Left colon (tissue), 2 donors: Measurements from ENCODE around the gene TRPM2. TPM values are rescaled to one million over a fixed set of nuclear protein-coding genes. Genes with fewer than 3 reads are reported as not detected.

Experiments
- ATAC-seq: fragments of 200-7000 bp; cut with Tn5 transposase; one replicate; pipeline ENCODE4 v1.9.1; 2020; ENCODE audit warnings: mild to moderate bottlenecking, moderate library complexity
- DNase-seq, 2 donors: peaks; one replicate each; pipeline ENCODE4 v3.0.0-alpha.2; 2020
- intact Hi-C, 2 donors: fragments of 100-400 bp; cut with DNase I in 1 of 2; cut with micrococcal nuclease in 1 of 2; formaldehyde crosslinking; loops; one replicate each; pipeline versions ENCODE4 v1.11.2 to v1.14.0; 2022; cut with DNase I, micrococcal nuclease
- total RNA-seq, 2 donors: library from RNA; stranded (reverse); fragmentation: NEBNext Ultra II Directional; extraction: Animal tissue kit (Norgen Biotek cat#: 25700); gene quantifications; one replicate each; pipeline ENCODE4 v1.2.1, GENCODE V29; 2021
- donor health status: DM: no; HTN: no; CAD: no.
- donor health status: DM: yes; HTN: yes; CAD: no.

The TRPM2 gene
- total RNA-seq, 2 donors from 2014 or later = 3.3 to 5.4 TPM

DNA sequence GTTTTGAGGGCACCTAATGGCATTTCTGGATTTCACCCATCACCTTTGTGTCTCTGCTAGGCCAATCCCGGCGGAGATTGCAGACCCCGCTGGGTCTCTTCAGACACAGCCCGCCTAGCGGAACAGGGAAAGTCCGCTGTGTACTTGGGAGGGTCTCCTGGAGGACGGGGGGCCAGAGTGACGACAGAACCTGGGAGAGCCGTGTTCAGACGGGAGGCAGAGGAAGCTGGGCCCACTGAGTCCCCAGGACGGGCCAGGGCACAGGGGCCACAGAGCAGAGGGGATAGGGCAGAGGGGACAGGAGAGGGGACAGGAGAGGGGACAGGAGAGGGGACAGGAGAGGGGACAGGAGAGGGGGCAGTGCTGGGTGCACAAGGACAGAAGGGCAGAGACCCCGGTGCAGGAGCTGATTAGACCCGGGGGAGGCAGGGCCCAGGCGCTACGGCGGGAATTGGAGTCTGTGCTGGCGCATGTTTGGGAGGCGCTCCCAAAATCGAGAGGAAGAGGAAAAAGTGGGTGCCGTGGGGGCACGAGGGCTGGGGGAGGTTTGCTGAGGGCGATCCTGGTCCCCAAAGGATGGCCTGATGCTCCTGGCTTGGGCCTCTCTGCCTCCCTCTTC, 12.7 kb downstream of the TRPM2 start:
- intact Hi-C loops = no loop called here
- DNase-seq = no peak
- no peak for ATAC-seq

DNA sequence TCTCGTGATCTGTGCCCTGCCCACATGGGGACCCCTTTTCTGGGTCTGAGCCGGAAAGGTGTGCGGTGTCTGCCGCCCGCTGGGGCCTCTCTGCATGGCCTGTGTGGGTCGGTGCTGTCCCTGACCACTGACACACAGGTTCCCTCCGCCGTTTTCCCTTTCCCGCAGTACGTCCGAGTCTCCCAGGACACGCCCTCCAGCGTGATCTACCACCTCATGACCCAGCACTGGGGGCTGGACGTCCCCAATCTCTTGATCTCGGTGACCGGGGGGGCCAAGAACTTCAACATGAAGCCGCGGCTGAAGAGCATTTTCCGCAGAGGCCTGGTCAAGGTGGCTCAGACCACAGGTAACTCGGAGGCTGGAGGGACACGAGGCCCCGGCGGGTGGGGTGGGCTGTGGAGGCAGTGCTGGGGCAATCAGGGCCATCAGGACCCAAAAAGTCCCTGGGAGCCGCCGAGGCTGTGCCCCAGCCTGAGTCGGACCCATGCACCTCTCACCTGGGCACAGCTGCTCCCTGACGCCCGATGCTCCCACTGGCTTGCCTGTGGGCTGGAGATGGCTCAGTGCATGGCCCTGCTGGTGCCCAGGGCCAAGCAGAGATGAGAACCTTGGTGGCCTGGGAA, 13.3 kb downstream of the TRPM2 start:
- intact Hi-C loops = no loop called here
- no peak for DNase-seq
- ATAC-seq = no peak

DNA sequence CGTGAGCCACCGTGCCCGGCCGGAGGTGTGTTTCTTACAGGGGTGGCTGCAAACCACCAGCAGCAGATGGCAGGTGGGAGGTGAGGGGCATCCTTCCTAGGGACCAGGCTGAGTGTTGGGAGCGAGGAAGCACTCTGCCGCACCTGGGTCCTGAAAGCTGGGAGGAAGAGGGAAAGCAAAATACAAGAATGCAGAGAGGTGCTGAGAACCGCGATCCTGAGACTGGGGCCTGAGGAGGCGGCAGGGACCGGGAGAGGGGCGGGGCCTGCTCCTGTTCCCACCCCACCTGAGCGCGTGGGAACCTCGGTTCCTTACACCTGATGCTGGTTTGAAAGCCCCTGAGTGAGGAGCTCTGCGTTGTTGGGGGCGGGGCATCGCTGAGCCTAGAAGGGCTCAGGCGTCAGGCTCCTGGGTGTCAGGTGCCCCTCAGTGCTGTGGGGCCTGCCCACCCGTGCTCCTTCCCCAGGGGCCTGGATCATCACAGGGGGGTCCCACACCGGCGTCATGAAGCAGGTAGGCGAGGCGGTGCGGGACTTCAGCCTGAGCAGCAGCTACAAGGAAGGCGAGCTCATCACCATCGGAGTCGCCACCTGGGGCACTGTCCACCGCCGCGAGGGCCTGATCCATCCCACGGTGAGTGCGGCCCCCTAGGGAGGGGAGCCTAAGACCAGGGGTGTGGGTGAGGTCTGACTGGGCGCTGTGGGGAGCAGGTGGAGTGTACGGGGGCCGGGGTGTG, 15.5 kb downstream of the TRPM2 start:
- intact Hi-C loops = no loop called here
- ATAC-seq = no peak
- peak in 1 of 2 donors; percentile 23 for DNase-seq

DNA sequence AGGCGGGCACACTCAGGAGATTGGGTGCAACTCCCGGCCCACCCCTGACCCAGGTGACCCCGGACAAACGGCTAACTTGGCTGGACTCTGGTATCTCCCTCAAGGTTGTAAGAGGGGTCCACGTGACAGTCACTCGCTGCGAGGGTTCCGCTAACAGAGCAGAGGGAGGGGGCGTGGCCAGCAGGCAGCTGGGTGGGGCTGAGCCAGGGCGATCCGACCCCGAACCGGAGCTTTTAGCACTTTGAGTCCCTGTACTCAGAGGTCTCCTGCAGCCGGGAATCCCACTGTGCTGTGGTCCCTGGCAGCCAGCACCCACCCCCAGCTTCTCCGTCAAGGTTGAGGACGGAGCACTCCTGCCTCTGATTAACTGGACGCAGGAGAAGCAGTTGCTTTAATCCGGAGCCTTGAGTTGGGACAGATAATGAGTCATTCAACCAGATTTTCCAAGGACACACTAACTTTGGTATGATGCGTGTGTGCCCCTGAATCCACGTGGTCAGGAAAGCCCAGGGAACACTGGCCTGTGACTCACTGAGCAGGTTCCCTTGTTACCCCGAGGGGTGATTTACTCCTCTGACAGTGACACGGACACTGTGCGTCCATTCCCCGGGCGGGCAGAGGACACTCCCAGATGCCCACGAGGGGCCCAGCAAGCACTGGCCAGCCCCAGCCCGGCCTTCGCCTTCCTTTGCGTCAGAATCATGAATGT, 16.8 kb downstream of the TRPM2 start:
- intact Hi-C loops = no loop called here
- ATAC-seq (peak; percentile 68), DNase-seq (peak; percentile 12 to 54)

DNA sequence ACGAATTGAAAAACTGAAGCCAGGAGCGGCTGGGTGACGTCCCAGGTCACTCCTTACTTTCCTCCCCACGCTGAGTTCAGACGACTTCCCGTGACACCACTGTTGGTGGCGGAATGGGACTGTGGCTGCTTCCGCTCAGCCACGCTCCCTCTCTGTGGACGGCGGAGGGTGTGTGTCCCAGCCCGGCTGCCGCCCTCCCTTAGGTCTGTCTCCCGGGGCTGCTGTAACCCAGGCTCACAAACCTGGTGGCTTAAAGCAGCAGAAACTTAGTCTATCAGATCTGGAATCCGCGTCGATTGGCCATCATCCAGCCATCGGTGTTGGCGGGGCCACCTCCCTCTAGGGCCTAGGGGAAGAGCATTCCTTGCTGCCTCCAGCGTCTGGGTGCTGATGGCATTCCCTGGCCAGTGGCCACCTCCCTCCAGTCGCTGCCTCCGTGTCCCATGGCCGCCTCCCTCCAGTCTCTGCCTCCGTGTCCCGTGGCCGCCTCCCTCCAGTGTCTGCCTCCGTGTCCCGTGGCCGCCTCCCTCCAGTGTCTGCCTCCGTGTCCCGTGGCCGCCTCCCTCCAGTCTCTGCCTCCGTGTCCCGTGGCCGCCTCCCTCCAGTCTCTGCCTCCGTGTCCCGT, 17.5 kb downstream of the TRPM2 start:
- ATAC-seq (no peak), DNase-seq (no peak)
- intact Hi-C loops = no loop called here

DNA sequence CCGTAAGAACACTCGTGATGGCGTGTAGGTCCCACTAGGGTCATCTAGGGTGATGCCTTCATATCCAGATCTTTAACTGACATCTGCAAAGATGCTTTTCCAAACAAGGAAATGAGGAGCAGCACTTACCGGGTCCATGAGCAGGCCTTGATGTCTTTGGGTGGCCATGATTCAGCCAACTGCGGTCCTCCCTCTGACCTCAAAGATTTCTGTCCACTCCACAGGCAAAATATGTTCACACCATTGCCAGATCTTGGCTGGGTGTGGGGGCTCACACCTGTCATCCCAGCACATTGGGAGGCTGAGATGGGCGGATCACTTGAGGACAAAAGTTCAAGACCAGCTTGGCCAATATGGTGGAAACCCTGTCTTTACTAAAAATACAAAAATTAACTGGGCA, 18.2 kb downstream of the TRPM2 start:
- intact Hi-C loops = no loop called here
- ATAC-seq (no peak), DNase-seq (no peak)

DNA sequence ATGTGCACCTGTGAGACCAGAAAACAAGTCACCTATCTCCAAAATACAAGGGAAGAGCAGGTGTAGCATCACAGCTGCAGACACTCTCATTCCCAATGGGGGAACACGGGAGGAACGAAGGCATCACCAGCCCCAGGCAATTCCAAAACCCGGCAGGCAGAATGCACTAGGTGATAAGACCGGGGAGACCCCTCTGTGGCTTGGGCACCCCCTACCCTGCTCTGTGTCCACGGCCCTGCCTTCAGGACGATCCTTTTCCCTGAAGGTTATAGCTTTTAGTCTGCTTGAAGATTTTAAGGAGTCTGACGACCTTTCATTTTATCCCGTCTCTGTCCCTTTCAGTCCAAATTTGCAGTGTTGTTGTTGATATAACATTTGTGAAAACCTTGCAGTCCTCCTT, 19.2 kb downstream of the TRPM2 start:
- DNase-seq (no peak), ATAC-seq (no peak)
- intact Hi-C loops = no loop called here

DNA sequence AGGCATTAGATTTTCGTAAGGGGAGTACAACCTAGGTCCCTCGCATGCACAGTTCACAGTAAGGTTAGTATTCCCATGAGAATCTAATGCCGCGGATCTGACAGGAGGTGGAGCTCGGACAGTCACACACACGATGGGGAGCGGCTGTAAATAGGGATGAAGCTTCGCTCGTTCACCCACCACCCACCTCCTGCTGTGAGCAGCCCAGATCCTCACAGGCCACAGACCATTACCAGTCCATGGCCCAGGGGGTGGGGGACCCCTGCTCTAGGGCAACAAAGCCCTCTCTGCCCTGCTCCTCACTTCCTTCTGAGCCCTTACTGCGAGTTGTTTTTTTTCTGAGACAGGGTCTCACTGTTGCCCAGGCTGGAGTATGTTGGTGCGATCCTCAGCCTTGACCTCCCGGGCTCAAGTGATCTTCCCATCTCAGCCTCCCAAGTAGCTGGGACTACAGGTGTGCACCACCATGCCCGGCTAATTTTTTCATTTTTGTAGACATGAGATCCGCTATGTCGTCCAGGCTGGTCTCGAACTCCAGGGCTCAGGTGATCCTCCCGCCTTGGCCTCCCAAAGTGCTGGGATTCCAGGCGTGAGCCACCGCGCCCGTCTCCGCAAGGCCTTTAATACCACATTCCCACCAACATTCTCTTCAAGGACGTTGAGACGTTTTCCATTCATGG, 21.3 kb downstream of the TRPM2 start:
- DNase-seq (peak in 1 of 2 donors; percentile 4), ATAC-seq (no peak)
- intact Hi-C loops = no loop called here

DNA sequence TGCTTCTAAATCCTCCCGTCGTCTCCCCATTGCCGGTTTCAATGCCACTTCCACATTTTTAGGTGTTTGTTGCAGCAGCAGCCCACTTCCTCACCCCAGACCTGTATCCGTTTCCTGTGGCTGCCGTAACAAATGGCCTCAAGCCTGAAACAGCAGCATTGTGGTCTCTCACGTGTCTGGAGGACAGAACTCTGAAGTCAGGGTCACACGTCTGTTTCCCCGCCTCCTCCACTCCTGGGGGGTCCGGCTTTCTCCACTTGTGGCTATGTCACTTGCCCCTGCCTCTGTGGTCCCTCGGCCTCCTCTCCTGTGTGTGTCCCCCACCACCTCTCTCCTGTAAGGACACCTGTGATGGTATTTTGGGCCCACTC, 21.8 kb downstream of the TRPM2 start:
- ATAC-seq (peak; percentile 25), DNase-seq (peak; percentile 26 to 41)
- intact Hi-C loops = no loop called here

DNA sequence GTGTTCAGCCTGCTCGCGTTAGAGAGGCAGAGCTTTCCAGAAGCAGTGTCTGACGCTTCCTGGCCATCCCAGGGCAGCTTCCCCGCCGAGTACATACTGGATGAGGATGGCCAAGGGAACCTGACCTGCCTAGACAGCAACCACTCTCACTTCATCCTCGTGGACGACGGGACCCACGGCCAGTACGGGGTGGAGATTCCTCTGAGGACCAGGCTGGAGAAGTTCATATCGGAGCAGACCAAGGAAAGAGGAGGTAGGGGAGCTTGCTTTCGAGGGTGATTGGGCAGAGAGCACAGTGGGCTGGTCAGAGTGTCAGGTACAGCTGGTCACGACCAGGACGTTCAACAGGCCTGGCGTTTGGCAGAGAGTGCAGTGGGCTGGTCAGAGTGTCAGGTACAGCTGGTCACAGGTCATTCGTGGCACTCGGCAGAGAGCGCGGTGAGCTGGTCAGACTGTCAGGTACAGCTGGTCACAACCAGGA, 22.4 kb downstream of the TRPM2 start:
- ATAC-seq (no peak), DNase-seq (peak in 1 of 2 donors; percentile 17)
- intact Hi-C loops = no loop called here

DNA sequence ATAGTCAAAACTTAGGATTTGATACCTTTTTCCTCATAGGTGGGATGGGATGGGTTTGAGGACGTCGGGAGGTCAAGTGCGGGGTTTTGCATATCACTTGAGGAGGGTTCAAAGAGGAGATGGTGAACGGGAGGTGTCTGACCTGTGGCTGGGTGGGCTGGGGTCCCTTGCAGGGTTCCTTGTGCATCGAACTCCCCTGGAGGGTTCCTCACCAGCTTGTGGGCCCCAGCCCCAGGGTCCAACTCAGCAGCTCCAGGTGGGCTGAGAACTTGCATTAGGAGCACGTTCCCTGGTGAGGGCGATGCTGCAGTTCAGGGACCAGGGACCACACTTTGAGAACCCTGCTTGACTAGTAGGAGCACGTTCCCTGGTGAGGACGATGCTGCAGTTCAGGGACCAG, 23.2 kb downstream of the TRPM2 start:
- intact Hi-C loops = no loop called here
- ATAC-seq = no peak
- peak in 1 of 2 donors; percentile 12 for DNase-seq

DNA sequence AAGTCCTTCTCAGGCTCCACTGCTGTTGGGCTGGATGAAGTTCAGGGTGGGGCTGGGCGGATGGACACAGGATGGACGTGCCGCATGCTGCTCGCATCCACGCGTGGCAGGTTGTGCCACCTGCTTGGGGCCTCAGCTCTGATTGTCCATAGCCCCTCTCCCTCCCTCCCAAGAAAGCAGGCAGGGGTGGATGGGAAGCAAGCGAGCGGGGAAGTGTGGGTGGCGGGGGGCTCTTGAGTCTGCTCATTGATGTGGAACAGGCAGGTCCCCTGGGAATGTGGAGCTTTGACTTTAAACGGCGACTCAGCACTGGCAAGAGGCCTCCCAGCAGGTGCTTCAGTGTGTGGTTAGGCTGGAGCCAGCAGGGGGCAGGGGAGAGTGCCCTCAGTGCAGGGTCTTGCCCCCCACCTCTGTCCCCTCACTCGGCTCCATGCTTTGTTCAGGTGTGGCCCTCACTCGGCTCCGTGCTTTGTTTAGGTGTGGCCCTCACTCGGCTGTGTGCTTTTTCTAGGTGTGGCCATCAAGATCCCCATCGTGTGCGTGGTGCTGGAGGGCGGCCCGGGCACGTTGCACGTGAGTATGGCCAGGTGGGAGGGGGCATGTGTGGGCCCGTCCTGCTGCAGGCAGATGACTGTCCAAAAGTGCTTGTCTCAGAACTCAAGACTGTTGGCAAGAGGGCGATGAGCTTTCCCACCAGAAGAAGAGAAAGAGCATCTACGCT, 23.9 kb downstream of the TRPM2 start:
- no peak for DNase-seq
- ATAC-seq = peak; percentile 26
- intact Hi-C loops = no loop called here

DNA sequence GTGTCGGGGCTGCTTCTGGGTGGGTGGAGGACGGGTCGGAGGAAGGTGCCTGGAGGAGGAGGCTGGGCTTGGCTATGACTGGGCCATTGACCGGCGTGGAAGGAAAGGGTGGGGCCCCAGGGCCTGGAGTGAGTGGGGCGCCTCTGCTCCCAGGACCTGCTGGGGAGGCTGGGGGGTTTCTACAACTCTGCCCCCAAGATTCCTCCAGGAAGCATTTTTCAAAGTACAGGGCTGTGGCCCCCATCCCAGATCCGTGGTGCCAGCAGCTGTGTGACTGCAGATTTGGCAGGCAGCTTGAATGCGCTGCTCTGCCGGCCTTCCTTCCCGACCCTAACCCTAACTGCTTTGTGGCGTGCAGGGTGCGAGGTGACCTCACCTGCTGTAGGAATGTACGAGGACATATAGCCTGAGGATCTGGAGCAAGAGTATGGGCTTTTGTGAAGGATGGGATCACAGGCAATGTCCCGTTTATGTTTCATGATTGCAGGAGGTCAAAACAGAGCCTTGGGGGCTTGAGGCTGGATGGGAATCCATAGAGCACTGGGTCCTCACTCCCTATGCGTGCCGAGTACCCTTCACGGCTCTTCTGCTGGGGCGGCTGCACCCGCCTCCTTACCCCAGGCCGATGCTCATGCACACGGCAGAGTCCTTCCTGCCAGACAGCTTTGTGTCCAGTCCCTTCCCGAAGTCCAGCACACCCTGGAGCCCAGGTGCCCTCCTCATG, 24.7 kb downstream of the TRPM2 start:
- DNase-seq = no peak
- intact Hi-C loops = no loop called here
- no peak for ATAC-seq

DNA sequence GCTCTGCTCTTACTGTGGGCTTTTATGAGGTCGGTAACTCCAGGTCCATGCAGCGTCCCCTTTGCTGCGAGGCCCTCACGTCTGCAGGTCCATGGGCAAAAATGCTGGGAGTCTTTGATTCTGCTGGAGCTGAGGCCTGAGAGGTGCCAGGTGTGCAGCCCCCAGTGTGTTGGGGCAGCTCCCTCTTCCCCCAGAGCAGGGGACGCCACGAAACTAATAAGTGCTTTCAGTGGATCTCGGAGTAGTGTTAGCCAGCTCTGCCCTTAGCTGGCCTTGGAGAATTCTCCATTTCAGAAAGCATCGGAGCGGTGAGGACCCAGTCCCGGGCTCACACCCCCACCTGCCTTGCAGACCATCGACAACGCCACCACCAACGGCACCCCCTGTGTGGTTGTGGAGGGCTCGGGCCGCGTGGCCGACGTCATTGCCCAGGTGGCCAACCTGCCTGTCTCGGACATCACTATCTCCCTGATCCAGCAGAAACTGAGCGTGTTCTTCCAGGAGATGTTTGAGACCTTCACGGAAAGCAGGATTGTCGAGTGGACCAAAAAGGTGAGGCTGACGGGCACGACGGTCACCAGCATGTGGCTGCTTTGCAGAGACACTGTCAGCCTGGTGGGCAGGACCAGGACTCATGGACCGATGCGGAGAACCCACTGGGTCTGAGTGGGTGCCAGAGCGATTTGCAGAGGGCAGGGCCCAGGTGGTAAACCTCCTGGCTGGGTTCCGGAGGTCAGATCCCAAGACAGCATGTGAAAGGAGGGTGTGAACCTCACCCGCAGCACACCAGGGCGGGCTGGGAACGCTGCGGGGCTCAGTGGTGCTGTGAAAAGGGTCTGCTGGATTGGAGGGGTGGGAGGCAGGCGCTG, 25.5 kb downstream of the TRPM2 start:
- no peak for DNase-seq
- intact Hi-C loops = no loop called here
- no peak for ATAC-seq

DNA sequence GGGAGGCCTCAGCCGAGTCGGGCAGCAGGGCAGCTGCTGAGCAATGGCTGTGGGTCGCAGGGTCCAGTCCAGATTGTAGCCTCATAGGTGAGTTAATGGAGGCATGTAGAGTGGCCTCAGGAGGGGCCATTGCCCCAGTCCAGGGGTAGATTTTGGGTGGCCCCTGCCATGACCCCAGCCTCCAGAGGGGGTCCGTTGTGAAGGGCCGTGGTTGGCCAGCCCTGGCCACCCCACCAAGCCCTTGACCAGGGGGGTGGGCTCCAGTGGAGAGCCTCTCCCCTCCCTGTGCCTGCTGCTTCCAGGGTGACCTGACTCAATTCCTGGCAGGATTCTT, 26.1 kb downstream of the TRPM2 start:
- intact Hi-C loops = no loop called here
- no peak for ATAC-seq
- DNase-seq = no peak

DNA sequence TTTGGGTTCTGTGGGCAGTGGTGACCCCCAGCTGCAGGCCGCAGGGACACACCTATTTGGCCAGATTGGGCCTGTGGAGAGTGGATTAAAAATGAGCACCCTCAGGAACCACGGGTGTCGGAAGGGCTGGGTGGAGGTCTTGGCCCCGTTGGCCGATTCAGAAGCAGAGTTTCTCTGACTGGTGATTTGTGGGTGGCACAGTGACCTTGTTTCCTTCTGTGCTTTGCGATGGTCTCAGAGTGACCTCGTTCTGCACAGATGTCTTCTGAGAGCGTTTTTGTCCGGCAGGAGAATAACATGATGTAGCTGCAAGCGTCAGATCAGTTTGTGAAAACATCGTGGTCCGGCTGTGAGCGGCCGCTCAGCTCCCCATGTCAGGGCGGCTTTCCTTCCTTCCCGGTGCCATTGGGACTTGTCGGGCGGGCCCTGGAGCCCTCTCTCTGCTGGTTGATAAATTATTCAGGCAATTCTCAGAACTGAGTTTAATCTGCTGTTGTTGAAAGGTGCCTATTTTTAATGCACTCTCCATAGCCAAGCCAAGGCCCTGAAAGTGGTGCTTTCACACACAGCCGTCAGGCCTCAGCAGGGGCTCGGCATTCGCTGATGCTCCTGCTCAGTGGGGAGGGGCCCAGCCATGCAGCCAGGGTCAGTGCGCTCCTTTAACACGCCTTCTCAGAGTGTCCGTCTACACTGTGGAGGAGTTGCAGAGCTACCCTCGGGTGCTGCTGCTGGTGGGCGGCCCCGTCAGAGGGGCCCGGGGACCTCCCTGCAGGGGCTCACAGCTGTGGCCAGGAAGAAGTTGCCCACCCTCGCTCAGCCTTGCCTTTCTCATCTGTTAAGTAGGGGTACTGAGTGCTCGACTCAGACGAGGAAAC, 26.8 kb downstream of the TRPM2 start:
- intact Hi-C loops = no loop called here
- ATAC-seq (no peak), DNase-seq (no peak)
